GM18868 (cell line): Measurements from ENCODE around the gene NAB2.
"Not testable (repeated sequence)": the region's sequence is repeated elsewhere in the genome, so short reads cannot be mapped to it uniquely, and the experiment has no call there.

Source experiments
- ATAC-seq: cut with Tn5 transposase; IDR thresholded peaks from one replicate; pipeline ENCODE4 v1.9.1; 2021; ENCODE audit warnings: mild to moderate bottlenecking, moderate library complexity; ENCODE audit not compliant: unreplicated experiment

NAB2 gene

GRCh38 chr12:57088354-57089270, at the start of gene NAB2:
TSS of gene NAB2 (plus strand) at chr12:57089114. CDS start at chr12:57089272, 158 bp downstream.
- ATAC-seq = peak; percentile 52

GRCh38 chr12:57040211-57040610, 48.7 kb upstream of the NAB2 start:
- no peak for ATAC-seq

- no peak for ATAC-seq
These were observed 48.2 kb upstream of the NAB2 start for GRCh38 chr12:57040750-57041149.

GRCh38 chr12:57042695-57043094, 46.2 kb upstream of the NAB2 start:
- no peak for ATAC-seq

GRCh38 chr12:57044468-57044867, 44.4 kb upstream of the NAB2 start:
- no peak for ATAC-seq

GRCh38 chr12:57044889-57045288, 44.0 kb upstream of the NAB2 start:
- ATAC-seq = no peak

- no peak for ATAC-seq
These were observed 42.7 kb upstream of the NAB2 start for GRCh38 chr12:57046086-57046791.

- no peak for ATAC-seq
These were observed 41.7 kb upstream of the NAB2 start for GRCh38 chr12:57046947-57047890.

- ATAC-seq = no peak
These were observed 40.9 kb upstream of the NAB2 start for GRCh38 chr12:57047981-57048380.

- no peak for ATAC-seq
These were observed 40.3 kb upstream of the NAB2 start for GRCh38 chr12:57048423-57049118.

- no peak for ATAC-seq
These were observed 39.8 kb upstream of the NAB2 start for GRCh38 chr12:57049119-57049446.

GRCh38 chr12:57049890-57050289, 39.0 kb upstream of the NAB2 start, which contains the start of gene MYO1A:
TSS of gene MYO1A (minus strand) at chr12:57050129. CDS start at chr12:57048323, 1,806 bp downstream.
- no peak for ATAC-seq

GRCh38 chr12:57051011-57051410, 37.9 kb upstream of the NAB2 start:
- ATAC-seq = no peak

GRCh38 chr12:57053146-57053545, 35.8 kb upstream of the NAB2 start:
- not testable (repeated sequence) for ATAC-seq

GRCh38 chr12:57053901-57054300, 35.0 kb upstream of the NAB2 start:
- not testable (repeated sequence) for ATAC-seq

- ATAC-seq = no peak
These were observed 33.1 kb upstream of the NAB2 start for GRCh38 chr12:57055824-57056223.

GRCh38 chr12:57057067-57057751, 31.7 kb upstream of the NAB2 start:
- no peak for ATAC-seq

- no peak for ATAC-seq
These were observed 30.5 kb upstream of the NAB2 start for GRCh38 chr12:57058454-57058853.

GRCh38 chr12:57063991-57064685, 24.8 kb upstream of the NAB2 start:
- ATAC-seq = peak; percentile 77
